C4-2B (cell line): ENCODE data around the gene SNTG2.

Experiments used
- ZFX ChIP-seq: fragments of 450-650 bp; IDR thresholded peaks from 2 replicates; pipeline ENCODE4 v1.6.1; 2017
- TF ChIP-seq, protein P1 (sequence below): fragments of 450-650 bp; conservative IDR thresholded peaks from 2 replicates; pipeline ENCODE4 v1.5.1; 2017; ENCODE audit warnings: mild to moderate bottlenecking

DNA sequence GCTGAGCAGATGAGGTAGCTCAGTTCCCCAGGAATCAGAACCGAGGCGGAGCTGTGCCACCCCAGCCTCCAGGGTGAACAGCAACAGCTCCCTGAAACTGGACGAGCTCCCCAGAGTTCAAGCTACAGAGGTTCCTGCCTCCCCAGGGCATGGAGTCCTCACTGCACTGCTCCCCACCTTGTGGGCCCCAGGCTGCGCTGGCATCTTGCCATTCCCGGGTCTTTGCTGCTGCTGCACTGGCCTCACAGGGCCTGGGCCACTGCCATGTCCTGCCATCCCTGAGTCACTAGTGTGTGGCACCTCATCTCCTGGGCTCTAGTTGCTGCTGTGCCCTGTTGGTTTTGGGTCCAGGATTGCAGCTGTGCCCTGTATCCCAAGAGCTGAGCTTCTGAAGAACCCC is 166.9 kb downstream of the SNTG2 start:
- TF ChIP-seq, protein P1, sequence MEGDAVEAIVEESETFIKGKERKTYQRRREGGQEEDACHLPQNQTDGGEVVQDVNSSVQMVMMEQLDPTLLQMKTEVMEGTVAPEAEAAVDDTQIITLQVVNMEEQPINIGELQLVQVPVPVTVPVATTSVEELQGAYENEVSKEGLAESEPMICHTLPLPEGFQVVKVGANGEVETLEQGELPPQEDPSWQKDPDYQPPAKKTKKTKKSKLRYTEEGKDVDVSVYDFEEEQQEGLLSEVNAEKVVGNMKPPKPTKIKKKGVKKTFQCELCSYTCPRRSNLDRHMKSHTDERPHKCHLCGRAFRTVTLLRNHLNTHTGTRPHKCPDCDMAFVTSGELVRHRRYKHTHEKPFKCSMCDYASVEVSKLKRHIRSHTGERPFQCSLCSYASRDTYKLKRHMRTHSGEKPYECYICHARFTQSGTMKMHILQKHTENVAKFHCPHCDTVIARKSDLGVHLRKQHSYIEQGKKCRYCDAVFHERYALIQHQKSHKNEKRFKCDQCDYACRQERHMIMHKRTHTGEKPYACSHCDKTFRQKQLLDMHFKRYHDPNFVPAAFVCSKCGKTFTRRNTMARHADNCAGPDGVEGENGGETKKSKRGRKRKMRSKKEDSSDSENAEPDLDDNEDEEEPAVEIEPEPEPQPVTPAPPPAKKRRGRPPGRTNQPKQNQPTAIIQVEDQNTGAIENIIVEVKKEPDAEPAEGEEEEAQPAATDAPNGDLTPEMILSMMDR: no peak
- TF ChIP-seq ZFX: no peak
